Kidney glomerular epithelial cell (primary cell): ENCODE measurements around the gene ZNF709.
"Not testable (repeated sequence)": the region's sequence is repeated elsewhere in the genome, so short reads cannot be mapped to it uniquely, and the experiment has no call there.

ENCODE experiments used
- DNase-seq: peaks from one replicate; lab custom pipeline; 2025; lab: John Stamatoyannopoulos, UW

The ZNF709 gene

GRCh38 chr19:12484371-12485051 lies at the start of gene ZNF709:
ZNF709 (minus strand) TSS chr19:12484816; CDS start chr19:12484657, 159 bp downstream.
- peak; percentile 72 for DNase-seq

- no peak for DNase-seq
Observed at GRCh38 chr19:12527034-12527836, 42.6 kb upstream of the ZNF709 start.

- DNase-seq: no peak
Observed at GRCh38 chr19:12526542-12526941, 41.9 kb upstream of the ZNF709 start.

- no peak for DNase-seq
Observed at GRCh38 chr19:12521996-12522395, 37.4 kb upstream of the ZNF709 start.

- no peak for DNase-seq
Observed at GRCh38 chr19:12513531-12514061, 29.0 kb upstream of the ZNF709 start.

- no peak for DNase-seq
Observed at GRCh38 chr19:12497032-12497431, 12.4 kb upstream of the ZNF709 start.

- DNase-seq: no peak
Observed at GRCh38 chr19:12496480-12496879, 11.9 kb upstream of the ZNF709 start.

- DNase-seq: peak; percentile 75
Observed at GRCh38 chr19:12495002-12495802, 10.6 kb upstream of the ZNF709 start.

- DNase-seq: no peak
Observed at GRCh38 chr19:12494260-12494860, 9.7 kb upstream of the ZNF709 start.

- not testable (repeated sequence) for DNase-seq
Observed at GRCh38 chr19:12486265-12486783, 1.7 kb upstream of the ZNF709 start.

GRCh38 chr19:12485571-12485970 lies 955 bp upstream of the ZNF709 start:
- no peak for DNase-seq

GRCh38 chr19:12485052-12485416 lies 418 bp upstream of the ZNF709 start:
- DNase-seq: no peak

GRCh38 chr19:12484011-12484370 lies 625 bp downstream of the ZNF709 start:
- DNase-seq: peak; percentile 52

GRCh38 chr19:12482509-12482886 lies 2.1 kb downstream of the ZNF709 start:
- DNase-seq: no peak

- no peak for DNase-seq
Observed at GRCh38 chr19:12481781-12482508, 2.7 kb downstream of the ZNF709 start.

- no peak for DNase-seq
Observed at GRCh38 chr19:12478234-12478941, 6.2 kb downstream of the ZNF709 start.

GRCh38 chr19:12467651-12468050 lies 17.0 kb downstream of the ZNF709 start:
- DNase-seq: not testable (repeated sequence)

GRCh38 chr19:12465211-12465610 lies 19.4 kb downstream of the ZNF709 start:
- DNase-seq: no peak

- no peak for DNase-seq
Observed at GRCh38 chr19:12464769-12465168, 19.8 kb downstream of the ZNF709 start.

- DNase-seq: not testable (repeated sequence)
Observed at GRCh38 chr19:12464139-12464538, 20.5 kb downstream of the ZNF709 start.
